Upper lobe of left lung (tissue), 6 donors: Measurements from ENCODE around the gene EPHB4. TPM values are rescaled to one million over a fixed set of nuclear protein-coding genes. Genes with fewer than 3 reads are reported as not detected.

Source experiments
- ATAC-seq, 2 donors: fragments of 200-7000 bp; cut with Tn5 transposase; one replicate each; pipeline ENCODE4 v1.9.1; 2022; ENCODE audit warnings: mild to moderate bottlenecking in 2 of 2, moderate library complexity in 2 of 2; ENCODE audit not compliant: low FRiP score in 2 of 2
- DNase-seq, 2 donors: peaks; one replicate each; pipeline ENCODE4 v3.0.0-alpha.2; 2019 to 2020
- H3K27ac ChIP-seq, 4 donors: fragments of 200-600 bp; sonication (generic); one replicate each; pipeline ENCODE4 v1.5.1; 2016 to 2019
- H3K27me3 ChIP-seq, 4 donors: fragments of 200-600 bp; sonication (generic); one replicate each; pipeline ENCODE4 v1.5.1; 2017 to 2019
- H3K36me3 ChIP-seq, 4 donors: fragments of 200-600 bp; sonication (generic); one replicate each; pipeline ENCODE4 v1.5.1; 2016 to 2019
- H3K4me1 ChIP-seq, 4 donors: fragments of 200-600 bp; sonication (generic); one replicate each; pipeline ENCODE4 v1.5.1; 2018 to 2019
- H3K4me3 ChIP-seq, 4 donors: fragments of 200-600 bp; sonication (generic); one replicate each; pipeline ENCODE4 v1.5.1; 2017 to 2019; ENCODE audit warnings: mild to moderate bottlenecking in 2 of 4, moderate library complexity in 1 of 4
- H3K9me3 ChIP-seq, 4 donors: fragments of 200-600 bp; sonication (generic); one replicate each; pipeline ENCODE4 v1.5.1; 2018 to 2019
- EP300 ChIP-seq, 4 donors: sonication (generic); formaldehyde crosslinking; IDR thresholded peaks; one replicate each; pipeline ENCODE4 v1.5.1; 2017; ENCODE audit warnings: antibody characterized with exemption in 4 of 4, control low read depth in 2 of 4
- POLR2A ChIP-seq, 4 donors: fragments of 450-650 bp; IDR thresholded peaks; one replicate each; pipeline ENCODE4 v1.5.1; 2016 to 2017; ENCODE audit warnings: antibody characterized with exemption in 4 of 4, mild to moderate bottlenecking in 2 of 4
- POLR2AphosphoS5 ChIP-seq, 2 donors: sonication (generic); formaldehyde crosslinking; IDR thresholded peaks; one replicate each; pipeline ENCODE4 v1.5.1; 2017; ENCODE audit warnings: antibody characterized with exemption in 2 of 2
- WGBS, 2 donors: methylation state at CpG; one replicate each; pipeline ENCODE4 v1.1.5; 2017 to 2018; 5-methylcytosine and 5-hydroxymethylcytosine counted together
- total RNA-seq, 6 donors: library from RNA; depleted of rRNA in 4 of 6; stranded (reverse); fragments of >200 nt in 4 of 6; gene quantifications; one replicate each; pipeline versions ENCODE4 v1.1.0 to v1.2.1, GENCODE V29; 2016 to 2021
- TF ChIP-seq, protein P1 (sequence below), 6 experiments: fragments of 450-650 bp in 4 of 6; fragments of 200-600 bp in 2 of 6; sonication (generic) in 2 of 6; IDR thresholded peaks; one replicate each; pipeline ENCODE4 v1.5.1; 2016 to 2019; ENCODE audit warnings: antibody characterized with exemption in 6 of 6
- donor health status: DM: no; HTN: no; CAD: no; lungs with moderate emphysema.
- donor health status: DM: no; HTN: yes; CAD: no; lungs with severe emphysema.

EPHB4 gene
- total RNA-seq, 6 donors from 2014 or later = 36.7 to 96.5 (median 56.6) TPM

- TF ChIP-seq POLR2AphosphoS5 (IDR thresholded peaks at IDR 0.05) (no peak), POLR2A (IDR thresholded peaks at IDR 0.05) (no peak), EP300 (IDR thresholded peaks at IDR 0.05) (no peak)
- TF ChIP-seq, protein P1, sequence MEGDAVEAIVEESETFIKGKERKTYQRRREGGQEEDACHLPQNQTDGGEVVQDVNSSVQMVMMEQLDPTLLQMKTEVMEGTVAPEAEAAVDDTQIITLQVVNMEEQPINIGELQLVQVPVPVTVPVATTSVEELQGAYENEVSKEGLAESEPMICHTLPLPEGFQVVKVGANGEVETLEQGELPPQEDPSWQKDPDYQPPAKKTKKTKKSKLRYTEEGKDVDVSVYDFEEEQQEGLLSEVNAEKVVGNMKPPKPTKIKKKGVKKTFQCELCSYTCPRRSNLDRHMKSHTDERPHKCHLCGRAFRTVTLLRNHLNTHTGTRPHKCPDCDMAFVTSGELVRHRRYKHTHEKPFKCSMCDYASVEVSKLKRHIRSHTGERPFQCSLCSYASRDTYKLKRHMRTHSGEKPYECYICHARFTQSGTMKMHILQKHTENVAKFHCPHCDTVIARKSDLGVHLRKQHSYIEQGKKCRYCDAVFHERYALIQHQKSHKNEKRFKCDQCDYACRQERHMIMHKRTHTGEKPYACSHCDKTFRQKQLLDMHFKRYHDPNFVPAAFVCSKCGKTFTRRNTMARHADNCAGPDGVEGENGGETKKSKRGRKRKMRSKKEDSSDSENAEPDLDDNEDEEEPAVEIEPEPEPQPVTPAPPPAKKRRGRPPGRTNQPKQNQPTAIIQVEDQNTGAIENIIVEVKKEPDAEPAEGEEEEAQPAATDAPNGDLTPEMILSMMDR (IDR thresholded peaks at IDR 0.05) = no peak
- Histone ChIP-seq H3K27me3 (no peaks in the 10 kb centered on the region), H3K27ac (no peak overlapping the region), H3K4me1 (no peaks in the 10 kb centered on the region), H3K4me3 (no peak overlapping the region), H3K9me3 (peaks cover 0 to 6% (median 0%) of the 10 kb centered on the region in 4 donors), H3K36me3 (no peaks in the 10 kb centered on the region)
- DNase-seq (no peak), ATAC-seq (no peak)
- 62 to 70% methylated on average over 12 to 13 of the region's 17 CpGs for WGBS, 2 donors
Measured at GRCh38 chr7:100779359-100779758, 48.0 kb downstream of the EPHB4 start.

DNA sequence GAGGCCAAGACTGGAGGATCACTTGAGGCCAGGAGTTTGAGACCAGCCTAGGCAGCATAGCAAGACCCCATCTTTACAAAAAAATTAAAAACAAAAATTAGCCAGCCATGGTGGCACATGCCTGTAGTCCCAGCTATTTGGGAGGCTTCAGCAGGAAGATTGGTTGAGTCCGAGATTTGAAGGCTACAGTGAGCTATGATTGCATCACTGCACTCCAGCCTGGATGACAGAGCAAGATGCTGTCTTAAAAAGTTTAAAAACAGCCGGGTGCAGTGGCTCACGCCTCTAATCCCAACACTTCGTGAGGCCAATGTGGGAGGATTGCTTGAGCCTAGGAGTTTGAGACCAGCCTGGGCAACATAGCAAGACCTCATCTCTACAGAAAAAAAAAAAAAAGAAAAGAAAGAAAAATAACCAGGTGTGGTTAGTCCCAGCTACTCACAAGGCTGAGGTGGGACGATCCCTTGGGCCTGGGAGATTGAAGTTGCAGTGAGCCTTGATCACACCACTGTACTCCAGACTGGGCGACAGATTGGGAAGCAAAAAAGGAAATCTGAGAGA is 49.2 kb downstream of the EPHB4 start:
- WGBS, 2 donors = 69 to 78% methylated on average over 6 of the region's 6 CpGs
- TF ChIP-seq POLR2AphosphoS5 (IDR thresholded peaks at IDR 0.05) (no peak), POLR2A (IDR thresholded peaks at IDR 0.05) (no peak), EP300 (IDR thresholded peaks at IDR 0.05) (no peak)
- TF ChIP-seq, protein P1 (IDR thresholded peaks at IDR 0.05) = no peak
- ATAC-seq (no peak), DNase-seq (no peak)
- Histone ChIP-seq H3K36me3 (no peaks in the 10 kb centered on the region), H3K4me3 (no peak overlapping the region), H3K27ac (no peak overlapping the region), H3K9me3 (no peaks in the 10 kb centered on the region), H3K27me3 (no peaks in the 10 kb centered on the region), H3K4me1 (no peaks in the 10 kb centered on the region)

GRCh38 chr7:100773491-100773890 is 53.8 kb downstream of the EPHB4 start:
- WGBS, 2 donors = 88 to 90% methylated on average over 5 to 9 of the region's 9 CpGs
- no peak for ATAC-seq

GRCh38 chr7:100768784-100769183 is 58.5 kb downstream of the EPHB4 start:
- no peaks in the 10 kb centered on the region for H3K4me1 ChIP-seq
- H3K36me3 ChIP-seq = no peaks in the 10 kb centered on the region
- no peaks in the 10 kb centered on the region for H3K27me3 ChIP-seq
- 77 to 88% methylated on average over 7 of the region's 7 CpGs for WGBS, 2 donors
- no peak overlapping the region for H3K4me3 ChIP-seq
- TF ChIP-seq POLR2AphosphoS5 (IDR thresholded peaks at IDR 0.05) = no peak
- TF ChIP-seq, protein P1 (IDR thresholded peaks at IDR 0.05) = no peak
- no peak for TF ChIP-seq EP300 (IDR thresholded peaks at IDR 0.05)
- no peak for TF ChIP-seq POLR2A (IDR thresholded peaks at IDR 0.05)
- DNase-seq (no peak), ATAC-seq (no peak)
- no peak overlapping the region for H3K27ac ChIP-seq
- no peaks in the 10 kb centered on the region for H3K9me3 ChIP-seq

More at GRCh38 chr7:100773491-100773890, 53.8 kb downstream of the EPHB4 start:
- H3K9me3 ChIP-seq = no peaks in the 10 kb centered on the region
- no peak for TF ChIP-seq POLR2A (IDR thresholded peaks at IDR 0.05)
- TF ChIP-seq EP300 (IDR thresholded peaks at IDR 0.05) = no peak
- no peak for TF ChIP-seq POLR2AphosphoS5 (IDR thresholded peaks at IDR 0.05)
- TF ChIP-seq, protein P1 (IDR thresholded peaks at IDR 0.05) = no peak
- H3K27ac ChIP-seq = no peak overlapping the region
- no peaks in the 10 kb centered on the region for H3K36me3 ChIP-seq
- H3K27me3 ChIP-seq = no peaks in the 10 kb centered on the region
- no peak overlapping the region for H3K4me3 ChIP-seq
- H3K4me1 ChIP-seq = no peaks in the 10 kb centered on the region
- no peak for DNase-seq

DNA sequence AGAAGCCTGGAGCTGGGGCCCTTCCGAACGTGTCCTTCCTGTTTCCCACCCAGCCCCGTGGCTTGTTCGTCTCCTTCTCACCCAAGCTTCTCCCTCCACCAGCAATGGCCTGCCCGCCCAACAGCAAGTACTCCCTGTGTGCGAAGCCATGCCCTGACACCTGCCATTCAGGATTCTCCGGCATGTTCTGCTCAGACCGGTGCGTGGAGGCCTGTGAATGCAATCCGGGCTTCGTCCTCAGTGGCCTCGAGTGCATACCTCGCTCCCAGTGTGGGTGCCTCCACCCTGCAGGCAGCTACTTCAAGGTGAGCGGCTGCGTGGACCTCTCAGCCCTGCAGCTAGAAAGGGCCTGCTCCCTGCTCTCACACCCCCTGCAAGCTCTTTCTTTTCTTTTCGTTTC is 62.1 kb downstream of the EPHB4 start:
- H3K27me3 ChIP-seq = no peaks in the 10 kb centered on the region
- no peaks in the 10 kb centered on the region for H3K9me3 ChIP-seq
- DNase-seq = no peak
- H3K4me3 ChIP-seq = no peak overlapping the region
- H3K36me3 ChIP-seq = no peaks in the 10 kb centered on the region
- no peak overlapping the region for H3K27ac ChIP-seq
- ATAC-seq = no peak
- TF ChIP-seq POLR2AphosphoS5 (IDR thresholded peaks at IDR 0.05) = no peak
- TF ChIP-seq, protein P1 (IDR thresholded peaks at IDR 0.05) = no peak
- TF ChIP-seq EP300 (IDR thresholded peaks at IDR 0.05) = no peak
- no peak for TF ChIP-seq POLR2A (IDR thresholded peaks at IDR 0.05)
- H3K4me1 ChIP-seq = no peaks in the 10 kb centered on the region
- WGBS, 2 donors = 68 to 74% methylated on average over 16 of the region's 16 CpGs
